Body of pancreas (tissue), 4 donors: ENCODE data around the gene SRPK2. TPM values are rescaled to one million over a fixed set of nuclear protein-coding genes. Genes with fewer than 3 reads are reported as not detected.
"Not testable (repeated sequence)": the region's sequence is repeated elsewhere in the genome, so short reads cannot be mapped to it uniquely, and the experiment has no call there.

Experiments
- ATAC-seq: fragments of 150-250 bp; one replicate; pipeline ENCODE4 v1.9.1; 2016
- DNase-seq, 4 donors: peaks; one replicate each; pipeline ENCODE4 v3.0.0-alpha.2; 2019
- H3K27ac ChIP-seq, 4 donors: fragments of 200-600 bp; sonication (generic); 1 replicate in 3 of 4; 2 replicates in 1 of 4; pipeline versions ENCODE4 v1.5.1 to v1.6.1; 2016 to 2019; ENCODE audit warnings: mild to moderate bottlenecking in 1 of 4, mixed read lengths in 1 of 4, moderate library complexity in 1 of 4
- H3K27me3 ChIP-seq, 2 donors: fragments of 200-600 bp; sonication (generic); one replicate each; pipeline ENCODE4 v1.6.0; 2016; ENCODE audit warnings: mild to moderate bottlenecking in 1 of 2
- H3K36me3 ChIP-seq, 2 donors: fragments of 200-600 bp; sonication (generic); replicated peaks in 1 of 2; 2 replicates each; pipeline ENCODE4 v1.5.1; 2016; ENCODE audit warnings: low read depth in 2 of 2; ENCODE audit not compliant: insufficient read depth in 1 of 2
- H3K4me1 ChIP-seq: fragments of 200-600 bp; sonication (generic); one replicate; pipeline ENCODE4 v1.6.0; 2016
- H3K4me3 ChIP-seq, 2 donors: fragments of 200-600 bp; sonication (generic); 1 replicate in 1 of 2; 2 replicates in 1 of 2; pipeline ENCODE4 v1.5.1; 2016 to 2019
- H3K9me3 ChIP-seq, 3 donors: fragments of 200-600 bp; sonication (generic); 1 replicate in 2 of 3; 2 replicates in 1 of 3; pipeline ENCODE4 v1.5.1; 2016
- POLR2A ChIP-seq, 3 donors: fragments of 450-650 bp; IDR thresholded peaks; one replicate each; pipeline ENCODE4 v1.6.1; 2016; ENCODE audit warnings: antibody characterized with exemption in 3 of 3, mild to moderate bottlenecking in 2 of 3
- WGBS, 2 donors: methylation state at CpG; one replicate each; pipeline ENCODE4 v1.1.5; 2017; 5-methylcytosine and 5-hydroxymethylcytosine counted together
- intact Hi-C: fragments of 100-400 bp; cut with DNase I; formaldehyde crosslinking; loops from one replicate; pipeline ENCODE4 v1.15.1; 2023
- total RNA-seq, 2 donors: library from RNA; depleted of rRNA; stranded (reverse); fragments of >200 nt; gene quantifications; one replicate each; pipeline ENCODE4 v1.1.0, GENCODE V29; 2016
- TF ChIP-seq, protein P1 (sequence below), 7 experiments: fragments of 450-650 bp in 4 of 7; fragments of 200-600 bp in 3 of 7; sonication (generic) in 3 of 7; IDR thresholded peaks; one replicate each; pipeline ENCODE4 v1.5.1; 2016 to 2019; ENCODE audit warnings: antibody characterized with exemption in 7 of 7

The SRPK2 gene
- total RNA-seq, 2 donors from 2014 or later: 23.4 to 31.1 TPM

DNA sequence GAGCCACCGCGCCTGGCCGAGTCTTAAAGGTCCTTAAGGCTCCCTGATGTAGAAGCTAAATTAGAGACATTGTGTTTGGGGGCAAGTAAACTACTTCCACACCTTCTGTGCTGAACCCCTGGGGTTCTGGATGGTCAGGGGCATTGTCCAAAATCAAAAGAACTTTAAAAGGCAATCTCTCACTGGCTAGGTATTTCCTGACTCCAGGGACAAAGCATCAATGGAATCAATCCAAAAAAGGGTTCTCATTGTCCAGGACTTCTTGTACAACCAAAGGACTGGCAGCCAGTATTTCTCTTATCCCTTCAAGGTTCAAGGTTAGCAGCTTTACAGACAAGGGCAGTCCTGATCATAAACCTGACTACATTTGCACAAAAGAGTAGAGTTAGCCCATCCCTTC is 24.0 kb downstream of the SRPK2 start:
- no peak overlapping the region for H3K4me3 ChIP-seq
- ATAC-seq: no peak

DNA sequence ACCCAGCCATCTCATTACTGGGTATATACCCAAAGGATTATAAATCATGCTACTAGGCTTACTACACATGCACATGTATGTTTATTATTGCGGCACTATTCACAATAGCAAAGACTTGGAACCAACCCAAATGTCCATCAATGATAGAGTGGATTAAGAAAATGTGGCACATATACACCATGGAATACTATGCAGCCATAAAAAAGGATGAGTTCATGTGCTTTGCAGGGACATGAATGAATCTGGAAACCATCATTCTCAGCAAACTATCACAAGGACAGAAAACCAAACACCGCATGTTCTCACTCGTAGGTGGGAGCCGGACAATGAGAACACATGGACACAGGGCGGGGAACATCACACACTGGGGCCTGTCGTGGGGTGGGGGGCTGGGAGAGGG is 25.1 kb downstream of the SRPK2 start:
- H3K4me3 ChIP-seq, intact Hi-C loops, ATAC-seq, H3K9me3 ChIP-seq, H3K27me3 ChIP-seq, H3K27ac ChIP-seq, H3K36me3 ChIP-seq, DNase-seq: not testable (repeated sequence)
- peaks cover 26% of the 10 kb centered on the region for H3K4me1 ChIP-seq
- WGBS, 2 donors: 93 to 97% methylated on average over 6 of the region's 6 CpGs

More for the DNA sequence above, 24.0 kb downstream of the SRPK2 start:
- Histone ChIP-seq H3K27me3 (no peaks in the 10 kb centered on the region), H3K9me3 (no peaks in the 10 kb centered on the region), H3K4me1 (peaks cover 26% of the 10 kb centered on the region), H3K27ac (no peak overlapping the region), H3K36me3 (no peaks in the 10 kb centered on the region)
- no peak for DNase-seq
- WGBS, 2 donors: 97 to 98% methylated on average over 3 of the region's 3 CpGs
- intact Hi-C loops: no loop called here
- TF ChIP-seq, protein P1, sequence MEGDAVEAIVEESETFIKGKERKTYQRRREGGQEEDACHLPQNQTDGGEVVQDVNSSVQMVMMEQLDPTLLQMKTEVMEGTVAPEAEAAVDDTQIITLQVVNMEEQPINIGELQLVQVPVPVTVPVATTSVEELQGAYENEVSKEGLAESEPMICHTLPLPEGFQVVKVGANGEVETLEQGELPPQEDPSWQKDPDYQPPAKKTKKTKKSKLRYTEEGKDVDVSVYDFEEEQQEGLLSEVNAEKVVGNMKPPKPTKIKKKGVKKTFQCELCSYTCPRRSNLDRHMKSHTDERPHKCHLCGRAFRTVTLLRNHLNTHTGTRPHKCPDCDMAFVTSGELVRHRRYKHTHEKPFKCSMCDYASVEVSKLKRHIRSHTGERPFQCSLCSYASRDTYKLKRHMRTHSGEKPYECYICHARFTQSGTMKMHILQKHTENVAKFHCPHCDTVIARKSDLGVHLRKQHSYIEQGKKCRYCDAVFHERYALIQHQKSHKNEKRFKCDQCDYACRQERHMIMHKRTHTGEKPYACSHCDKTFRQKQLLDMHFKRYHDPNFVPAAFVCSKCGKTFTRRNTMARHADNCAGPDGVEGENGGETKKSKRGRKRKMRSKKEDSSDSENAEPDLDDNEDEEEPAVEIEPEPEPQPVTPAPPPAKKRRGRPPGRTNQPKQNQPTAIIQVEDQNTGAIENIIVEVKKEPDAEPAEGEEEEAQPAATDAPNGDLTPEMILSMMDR (IDR thresholded peaks at IDR 0.05): no peak
- TF ChIP-seq POLR2A (IDR thresholded peaks at IDR 0.05): no peak

DNA sequence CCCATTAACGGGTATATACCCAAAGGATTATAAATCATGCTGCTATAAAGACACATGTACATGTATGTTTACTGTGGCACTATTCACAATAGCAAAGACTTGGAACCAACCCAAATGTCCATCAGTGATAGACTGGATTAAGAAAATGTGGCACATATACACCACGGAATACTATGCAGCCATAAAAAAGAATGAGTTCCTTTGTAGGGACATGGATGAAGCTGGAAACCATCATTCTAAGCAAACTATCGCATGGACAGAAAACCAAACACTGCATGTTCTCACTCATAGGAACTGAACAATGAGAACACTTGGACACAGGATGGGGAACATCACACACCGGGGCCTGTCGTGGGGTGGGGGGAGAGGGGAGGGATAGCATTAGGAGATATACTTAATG is 26.0 kb downstream of the SRPK2 start:
- WGBS, 2 donors: 90 to 93% methylated on average over 5 of the region's 5 CpGs
- intact Hi-C loops, H3K9me3 ChIP-seq, ATAC-seq, H3K27me3 ChIP-seq, H3K36me3 ChIP-seq, H3K4me3 ChIP-seq, H3K27ac ChIP-seq, DNase-seq: not testable (repeated sequence)
- peaks cover 18% of the 10 kb centered on the region for H3K4me1 ChIP-seq

DNA sequence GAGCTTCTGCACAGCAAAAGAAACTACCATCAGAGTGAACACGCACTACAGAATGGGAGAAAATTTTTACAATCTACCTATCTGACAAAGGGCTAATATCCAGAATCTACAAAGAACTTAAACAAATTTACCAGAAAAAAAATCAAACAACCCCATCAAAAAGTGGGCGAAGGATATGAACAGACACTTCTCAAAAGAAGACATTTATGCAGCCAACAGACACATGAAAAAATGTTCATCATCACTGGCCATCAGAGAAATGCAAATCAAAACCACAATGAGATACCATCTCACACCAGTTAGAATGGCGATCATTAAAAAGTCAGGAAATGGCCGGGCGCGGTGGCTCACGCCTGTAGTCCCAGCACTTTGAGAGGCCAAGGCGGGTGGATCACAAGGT is 26.7 kb downstream of the SRPK2 start:
- H3K27ac ChIP-seq, intact Hi-C loops, H3K4me3 ChIP-seq, H3K9me3 ChIP-seq, DNase-seq, H3K36me3 ChIP-seq, ATAC-seq, H3K27me3 ChIP-seq: not testable (repeated sequence)
- 97 to 98% methylated on average over 3 to 8 of the region's 8 CpGs for WGBS, 2 donors
- H3K4me1 ChIP-seq: peaks cover 11% of the 10 kb centered on the region

DNA sequence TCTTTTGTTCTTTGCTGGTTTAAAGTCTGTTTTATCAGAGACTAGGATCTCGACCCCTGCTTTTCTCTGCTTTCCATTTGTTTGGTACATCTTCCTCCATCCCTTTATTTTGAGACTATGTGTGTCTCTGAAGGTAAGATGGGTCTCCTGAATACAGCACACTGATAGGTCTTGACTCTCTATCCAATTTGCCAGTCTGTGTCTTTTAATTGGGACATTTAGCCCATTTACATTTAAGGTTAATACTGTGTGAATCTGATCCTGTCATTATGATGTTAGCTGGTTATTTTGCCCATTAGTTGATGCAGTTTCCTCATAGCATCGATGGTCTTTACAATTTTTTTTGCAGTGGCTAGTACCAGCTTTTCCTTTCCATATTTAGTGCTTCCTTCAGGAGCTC is 28.6 kb downstream of the SRPK2 start:
- 90 to 94% methylated on average over 2 of the region's 2 CpGs for WGBS, 2 donors
- not testable (repeated sequence) for ATAC-seq, H3K4me3 ChIP-seq

DNA sequence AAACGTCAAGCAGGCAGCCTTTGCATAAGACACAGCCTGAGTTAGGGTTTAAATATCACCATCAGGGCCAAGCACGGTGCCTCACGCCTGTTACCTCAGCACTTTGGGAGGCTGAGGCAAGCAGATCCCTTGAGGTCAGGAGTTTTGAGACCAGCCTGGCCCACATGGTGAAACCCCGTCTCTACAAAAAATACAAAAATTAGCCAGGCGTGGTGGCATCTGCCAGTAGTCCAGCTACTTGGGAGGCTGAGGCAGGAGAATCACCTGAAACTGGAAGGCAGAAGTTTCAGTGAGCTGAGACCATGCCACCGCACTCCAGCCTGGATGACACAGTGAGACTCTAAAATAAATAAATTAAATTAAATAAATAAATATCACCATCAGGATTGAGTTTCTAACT is 33.0 kb downstream of the SRPK2 start:
- no peak overlapping the region for H3K27ac ChIP-seq
- no peaks in the 10 kb centered on the region for H3K36me3 ChIP-seq
- peaks cover 35% of the 10 kb centered on the region for H3K4me1 ChIP-seq
- DNase-seq: no peak
- intact Hi-C loops: no loop called here
- no peaks in the 10 kb centered on the region for H3K9me3 ChIP-seq
- no peak overlapping the region for H3K4me3 ChIP-seq
- H3K27me3 ChIP-seq: no peaks in the 10 kb centered on the region
- TF ChIP-seq, protein P1 (IDR thresholded peaks at IDR 0.05): no peak
- no peak for TF ChIP-seq POLR2A (IDR thresholded peaks at IDR 0.05)
- no peak for ATAC-seq
- WGBS, 2 donors: 79 to 82% methylated on average over 6 of the region's 6 CpGs

More for the DNA sequence above, 28.6 kb downstream of the SRPK2 start:
- H3K4me1 ChIP-seq, H3K27me3 ChIP-seq, DNase-seq, H3K9me3 ChIP-seq, intact Hi-C loops, H3K36me3 ChIP-seq, H3K27ac ChIP-seq: not testable (repeated sequence)

DNA sequence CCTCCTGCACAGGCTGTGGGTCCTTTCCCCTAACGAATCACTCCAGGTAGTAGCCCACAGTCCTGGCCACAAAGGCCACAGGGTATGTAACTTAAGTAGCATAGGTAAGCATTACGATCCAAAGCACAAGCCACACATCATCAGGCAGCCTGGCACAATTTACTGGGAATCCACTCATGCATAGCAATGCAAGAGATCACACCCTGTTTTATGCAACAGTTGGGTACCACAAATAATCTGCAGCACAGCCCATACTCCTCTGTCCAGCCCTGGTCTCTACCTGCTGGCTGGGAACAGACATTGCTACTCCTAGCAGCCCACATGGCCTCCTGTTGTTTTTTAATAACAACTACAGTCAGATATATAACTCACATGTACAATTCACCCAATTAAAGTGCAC is 34.3 kb downstream of the SRPK2 start:
- Histone ChIP-seq H3K27me3 (no peaks in the 10 kb centered on the region), H3K4me3 (no peak overlapping the region), H3K36me3 (no peaks in the 10 kb centered on the region), H3K4me1 (peaks cover 38% of the 10 kb centered on the region), H3K9me3 (no peaks in the 10 kb centered on the region), H3K27ac (no peak overlapping the region)
- ATAC-seq: no peak
- no peak for TF ChIP-seq POLR2A (IDR thresholded peaks at IDR 0.05)
- TF ChIP-seq, protein P1 (IDR thresholded peaks at IDR 0.05): no peak
- DNase-seq: no peak
- 85 to 90% methylated on average over 2 of the region's 2 CpGs for WGBS, 2 donors
- intact Hi-C loops: no loop called here
